HCT116 (cell line): ENCODE measurements around the gene BRMS1L. TPM values are rescaled to one million over a fixed set of nuclear protein-coding genes. Genes with fewer than 3 reads are reported as not detected.

Experiments
- ATAC-seq: fragments of 200-7000 bp; cut with Tn5 transposase; 2 replicates; pipeline ENCODE4 v1.9.1; 2020; ENCODE audit warnings: mild to moderate bottlenecking, moderate library complexity
- BruUV-seq: library from RNA; stranded (reverse); fragments of 400-500 nt; replicated peaks from 2 replicates; lab custom pipeline; 2021; lab: Mats Ljungman, UMichigan
- CTCF ChIA-PET: fragments of 300-600 bp; sonication (Branson Sonifier 250); formaldehyde crosslinking; loops from one replicate; lab custom pipeline; 2021; ENCODE audit warnings: antibody characterized with exemption; lab: Charles Lee
- POLR2A ChIA-PET: fragments of 300-600, 350-600 bp; sonication (Branson Sonifier 250); formaldehyde crosslinking; loops from one replicate; lab custom pipeline; 2021; ENCODE audit warnings: antibody characterized with exemption; lab: Charles Lee
- RAD21 ChIA-PET, 2 experiments: fragments of 300-600 bp; sonication (Branson Sonifier 250); formaldehyde crosslinking; loops; one replicate each; lab custom pipeline; 2023; ENCODE audit warnings: low total read pairs in 2 of 2; ENCODE audit not compliant: uncharacterized antibody in 2 of 2, unreplicated experiment in 2 of 2, low non-redundant PET in 1 of 2; lab: Charles Lee
- DNase-seq: peaks from one replicate; pipeline ENCODE4 v3.0.0-alpha.2; 2010; ENCODE audit warnings: low read depth, low spot score
- H2AFZ ChIP-seq: fragments of 200-600 bp; shearing (Covaris generic), sonication (generic); 2 replicates; pipeline ENCODE4 v1.6.1; 2017; ENCODE audit warnings: low read depth, mixed run types, mixed read lengths, antibody characterized with exemption, low read length; ENCODE audit not compliant: poor library complexity, severe bottlenecking
- H3K27ac ChIP-seq: 2 replicates; pipeline ENCODE4 v1.5.1; 2012; ENCODE audit warnings: low read depth, low read length
- H3K27me3 ChIP-seq: fragments of 200-600 bp; sonication (generic); 2 replicates; pipeline ENCODE4 v1.6.1; 2016; ENCODE audit warnings: mixed run types, low read length, mixed read lengths; ENCODE audit not compliant: insufficient read depth
- H3K36me3 ChIP-seq, 2 experiments: fragments of 200-500 bp in 1 of 2; fragments of 200-600 bp in 1 of 2; sonication (Bioruptor generic) in 1 of 2; sonication (generic) in 1 of 2; 2 replicates each; pipeline versions ENCODE4 v1.5.1 to v1.6.1; 2014 to 2016; ENCODE audit warnings: low read length in 2 of 2, inconsistent platforms in 1 of 2, mixed read lengths in 1 of 2, mixed run types in 1 of 2; ENCODE audit not compliant: insufficient read depth in 2 of 2, control insufficient read depth in 1 of 2
- H3K4me1 ChIP-seq, 2 experiments: fragments of 200-600 bp in 1 of 2; sonication (generic) in 1 of 2; 2 replicates each; pipeline versions ENCODE4 v1.5.1 to v1.6.1; 2012 to 2017; ENCODE audit warnings: low read length in 2 of 2, inconsistent platforms in 1 of 2, mild to moderate bottlenecking in 1 of 2, mixed read lengths in 1 of 2, mixed run types in 1 of 2, moderate library complexity in 1 of 2; ENCODE audit not compliant: insufficient read depth in 2 of 2, control insufficient read depth in 1 of 2
- H3K4me2 ChIP-seq: fragments of 200-600 bp; sonication (generic); 2 replicates; pipeline ENCODE4 v1.6.1; 2017; ENCODE audit warnings: mixed run types, low read length, mixed read lengths
- H3K4me3 ChIP-seq, 2 experiments: fragments of 200-600 bp in 1 of 2; sonication (generic) in 1 of 2; replicated peaks in 1 of 2; 2 replicates each; pipeline ENCODE4 v1.5.1; 2011 to 2016; ENCODE audit warnings: low read length in 2 of 2, control low read depth in 1 of 2, low read depth in 1 of 2, mild to moderate bottlenecking in 1 of 2, mixed read lengths in 1 of 2, mixed run types in 1 of 2
- H3K79me2 ChIP-seq: fragments of 200-600 bp; sonication (generic); 2 replicates; pipeline ENCODE4 v1.6.1; 2017; ENCODE audit warnings: mild to moderate bottlenecking, mixed run types, low read length, moderate library complexity, mixed read lengths; ENCODE audit not compliant: insufficient read depth
- H3K9ac ChIP-seq: fragments of 200-600 bp; sonication (generic); 2 replicates; pipeline ENCODE4 v1.6.1; 2016; ENCODE audit warnings: low read length, mixed read lengths
- H3K9me2 ChIP-seq: fragments of 200-600 bp; sonication (generic), shearing (Covaris generic); 2 replicates; pipeline ENCODE4 v1.6.1; 2017; ENCODE audit warnings: mixed run types, mild to moderate bottlenecking, moderate library complexity; ENCODE audit not compliant: insufficient read depth
- H3K9me3 ChIP-seq, 2 experiments: fragments of 200-500 bp in 1 of 2; fragments of 200-600 bp in 1 of 2; sonication (Bioruptor generic) in 1 of 2; sonication (generic) in 1 of 2; 2 replicates each; pipeline ENCODE4 v1.6.1; 2014 to 2017; ENCODE audit warnings: low read length in 2 of 2, mixed read lengths in 2 of 2, inconsistent platforms in 1 of 2, low read depth in 1 of 2, mild to moderate bottlenecking in 1 of 2, mixed run types in 1 of 2, moderate library complexity in 1 of 2; ENCODE audit not compliant: control insufficient read depth in 1 of 2, insufficient read depth in 1 of 2
- H4K20me1 ChIP-seq: fragments of 200-600 bp; sonication (generic), shearing (Covaris generic); 2 replicates; pipeline ENCODE4 v1.6.1; 2017; ENCODE audit warnings: mixed run types, mild to moderate bottlenecking, moderate library complexity; ENCODE audit not compliant: insufficient read depth
- FOSL1 ChIP-seq: IDR thresholded peaks from 2 replicates; pipeline ENCODE4 v1.6.1; 2012; ENCODE audit warnings: low read depth
- JUND ChIP-seq: IDR thresholded peaks from 2 replicates; pipeline ENCODE4 v1.6.1; 2012
- POLR2AphosphoS5 ChIP-seq: IDR thresholded peaks from 2 replicates; pipeline ENCODE4 v1.6.1; 2011; ENCODE audit warnings: mild to moderate bottlenecking, low read depth, low read length, moderate library complexity
- RAD21 ChIP-seq: IDR thresholded peaks from 2 replicates; pipeline ENCODE4 v1.6.1; 2012; ENCODE audit warnings: low read depth, mild to moderate bottlenecking
- SIN3A ChIP-seq: IDR thresholded peaks from 2 replicates; pipeline ENCODE4 v1.6.1; 2012; ENCODE audit warnings: low read depth
- SP1 ChIP-seq: IDR thresholded peaks from 2 replicates; pipeline ENCODE4 v1.6.1; 2012; ENCODE audit warnings: low read depth
- SRF ChIP-seq: IDR thresholded peaks from 2 replicates; pipeline ENCODE4 v1.6.1; 2012; ENCODE audit warnings: low read depth
- TCF7L2 ChIP-seq: IDR thresholded peaks from 2 replicates; pipeline ENCODE4 v1.7.0; 2011; ENCODE audit warnings: borderline replicate concordance, inconsistent platforms; ENCODE audit not compliant: insufficient read depth, insufficient read length; ENCODE audit errors: extremely low read depth
- ZFX ChIP-seq: fragments of 450-650 bp; IDR thresholded peaks from 2 replicates; pipeline ENCODE4 v1.6.1; 2017
- ZNF274 ChIP-seq: fragments of 200-500 bp; sonication (Bioruptor generic); IDR thresholded peaks from 2 replicates; pipeline ENCODE4 v1.6.1; 2014; ENCODE audit warnings: mild to moderate bottlenecking, low read depth, low read length, inconsistent platforms
- intact Hi-C: fragments of 100-400 bp; cut with micrococcal nuclease; formaldehyde crosslinking; loops from 2 replicates; pipeline ENCODE4 v1.10.0; 2022
- total RNA-seq: library from RNA; stranded (reverse); gene quantifications from one replicate; pipeline ENCODE4 v1.2.1, GENCODE V29; 2021; ENCODE audit not compliant: unreplicated experiment
- TF ChIP-seq, protein P1 (sequence below): IDR thresholded peaks from 2 replicates; pipeline ENCODE4 v1.6.1; 2012
- TF ChIP-seq, protein P2 (sequence below): IDR thresholded peaks from 2 replicates; pipeline ENCODE4 v1.6.1; 2012; ENCODE audit warnings: low read depth
- TF ChIP-seq, protein P3 (sequence below): IDR thresholded peaks from 2 replicates; pipeline ENCODE4 v1.6.1; 2012
- TF ChIP-seq, protein P4 (sequence below), 3 experiments: fragments of 200-600 bp in 1 of 3; sonication (generic) in 1 of 3; IDR thresholded peaks in 2 of 3; conservative IDR thresholded peaks in 1 of 3; 2 replicates each; pipeline ENCODE4 v1.5.1; 2012 to 2017; ENCODE audit warnings: low read depth in 2 of 3, low read length in 2 of 3, antibody characterized with exemption in 1 of 3, borderline replicate concordance in 1 of 3, control low read depth in 1 of 3, mild to moderate bottlenecking in 1 of 3, mixed read lengths in 1 of 3, mixed run types in 1 of 3, moderate library complexity in 1 of 3; ENCODE audit not compliant: insufficient read depth in 1 of 3

Gene BRMS1L
- total RNA-seq, 1 experiment from 2014 or later, result 6.2 TPM

DNA sequence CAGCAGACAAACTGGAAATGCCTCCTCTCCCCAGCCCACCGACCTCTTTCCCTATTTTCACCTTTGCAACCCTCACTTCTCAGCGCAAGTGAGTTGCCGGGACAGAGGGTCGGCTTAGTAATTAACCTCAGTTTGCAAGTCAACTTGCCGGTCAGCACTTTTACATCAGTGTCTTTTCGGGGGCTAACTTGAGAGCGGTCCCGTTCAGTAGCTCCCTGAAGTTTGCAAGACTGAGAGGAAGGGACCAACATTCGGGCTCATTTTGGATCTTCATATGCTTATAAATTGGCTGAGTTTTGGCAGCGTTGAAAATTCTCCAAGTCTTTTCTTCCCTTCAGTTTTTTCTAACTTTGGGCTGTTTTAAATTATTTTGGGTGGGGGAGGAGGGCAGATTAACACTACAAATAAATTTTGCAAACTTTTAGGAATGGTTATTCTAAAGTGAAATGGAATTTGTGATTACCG is 846 bp downstream of the BRMS1L start:
- Histone ChIP-seq H3K4me2 (peak overlapping the region; percentile 93), H3K27me3 (no peaks in the 10 kb centered on the region), H3K9ac (peak overlapping the region; percentile 81), H3K9me2 (no peaks in the 10 kb centered on the region)
- RAD21 ChIA-PET, result no interaction called here
- TF ChIP-seq, protein P1, sequence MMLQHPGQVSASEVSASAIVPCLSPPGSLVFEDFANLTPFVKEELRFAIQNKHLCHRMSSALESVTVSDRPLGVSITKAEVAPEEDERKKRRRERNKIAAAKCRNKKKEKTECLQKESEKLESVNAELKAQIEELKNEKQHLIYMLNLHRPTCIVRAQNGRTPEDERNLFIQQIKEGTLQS, result no peak
- no peak for TF ChIP-seq POLR2AphosphoS5
- TF ChIP-seq ZNF274, result no peak
- no peak for TF ChIP-seq SRF
- TF ChIP-seq TCF7L2, result no peak
- TF ChIP-seq SP1, result no peak
- no peak for TF ChIP-seq ZFX
- TF ChIP-seq RAD21, result no peak
- TF ChIP-seq, protein P2, sequence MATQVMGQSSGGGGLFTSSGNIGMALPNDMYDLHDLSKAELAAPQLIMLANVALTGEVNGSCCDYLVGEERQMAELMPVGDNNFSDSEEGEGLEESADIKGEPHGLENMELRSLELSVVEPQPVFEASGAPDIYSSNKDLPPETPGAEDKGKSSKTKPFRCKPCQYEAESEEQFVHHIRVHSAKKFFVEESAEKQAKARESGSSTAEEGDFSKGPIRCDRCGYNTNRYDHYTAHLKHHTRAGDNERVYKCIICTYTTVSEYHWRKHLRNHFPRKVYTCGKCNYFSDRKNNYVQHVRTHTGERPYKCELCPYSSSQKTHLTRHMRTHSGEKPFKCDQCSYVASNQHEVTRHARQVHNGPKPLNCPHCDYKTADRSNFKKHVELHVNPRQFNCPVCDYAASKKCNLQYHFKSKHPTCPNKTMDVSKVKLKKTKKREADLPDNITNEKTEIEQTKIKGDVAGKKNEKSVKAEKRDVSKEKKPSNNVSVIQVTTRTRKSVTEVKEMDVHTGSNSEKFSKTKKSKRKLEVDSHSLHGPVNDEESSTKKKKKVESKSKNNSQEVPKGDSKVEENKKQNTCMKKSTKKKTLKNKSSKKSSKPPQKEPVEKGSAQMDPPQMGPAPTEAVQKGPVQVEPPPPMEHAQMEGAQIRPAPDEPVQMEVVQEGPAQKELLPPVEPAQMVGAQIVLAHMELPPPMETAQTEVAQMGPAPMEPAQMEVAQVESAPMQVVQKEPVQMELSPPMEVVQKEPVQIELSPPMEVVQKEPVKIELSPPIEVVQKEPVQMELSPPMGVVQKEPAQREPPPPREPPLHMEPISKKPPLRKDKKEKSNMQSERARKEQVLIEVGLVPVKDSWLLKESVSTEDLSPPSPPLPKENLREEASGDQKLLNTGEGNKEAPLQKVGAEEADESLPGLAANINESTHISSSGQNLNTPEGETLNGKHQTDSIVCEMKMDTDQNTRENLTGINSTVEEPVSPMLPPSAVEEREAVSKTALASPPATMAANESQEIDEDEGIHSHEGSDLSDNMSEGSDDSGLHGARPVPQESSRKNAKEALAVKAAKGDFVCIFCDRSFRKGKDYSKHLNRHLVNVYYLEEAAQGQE, result no peak
- TF ChIP-seq, protein P3, sequence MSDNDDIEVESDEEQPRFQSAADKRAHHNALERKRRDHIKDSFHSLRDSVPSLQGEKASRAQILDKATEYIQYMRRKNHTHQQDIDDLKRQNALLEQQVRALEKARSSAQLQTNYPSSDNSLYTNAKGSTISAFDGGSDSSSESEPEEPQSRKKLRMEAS, result no peak; the same call in 1 of the 2 replicates
- TF ChIP-seq, protein P4, sequence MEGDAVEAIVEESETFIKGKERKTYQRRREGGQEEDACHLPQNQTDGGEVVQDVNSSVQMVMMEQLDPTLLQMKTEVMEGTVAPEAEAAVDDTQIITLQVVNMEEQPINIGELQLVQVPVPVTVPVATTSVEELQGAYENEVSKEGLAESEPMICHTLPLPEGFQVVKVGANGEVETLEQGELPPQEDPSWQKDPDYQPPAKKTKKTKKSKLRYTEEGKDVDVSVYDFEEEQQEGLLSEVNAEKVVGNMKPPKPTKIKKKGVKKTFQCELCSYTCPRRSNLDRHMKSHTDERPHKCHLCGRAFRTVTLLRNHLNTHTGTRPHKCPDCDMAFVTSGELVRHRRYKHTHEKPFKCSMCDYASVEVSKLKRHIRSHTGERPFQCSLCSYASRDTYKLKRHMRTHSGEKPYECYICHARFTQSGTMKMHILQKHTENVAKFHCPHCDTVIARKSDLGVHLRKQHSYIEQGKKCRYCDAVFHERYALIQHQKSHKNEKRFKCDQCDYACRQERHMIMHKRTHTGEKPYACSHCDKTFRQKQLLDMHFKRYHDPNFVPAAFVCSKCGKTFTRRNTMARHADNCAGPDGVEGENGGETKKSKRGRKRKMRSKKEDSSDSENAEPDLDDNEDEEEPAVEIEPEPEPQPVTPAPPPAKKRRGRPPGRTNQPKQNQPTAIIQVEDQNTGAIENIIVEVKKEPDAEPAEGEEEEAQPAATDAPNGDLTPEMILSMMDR (IDR thresholded peaks at IDR 0.05 in 2 of 3, conservative IDR thresholded peaks at IDR 0.05 in 1 of 3; ENCODE audit: borderline replicate concordance in 1 of 3, insufficient read depth in 1 of 3, low read depth in 2 of 3, low read length in 2 of 3), result no peak
- TF ChIP-seq FOSL1, result no peak
- no peak for TF ChIP-seq JUND
- no peak for TF ChIP-seq SIN3A
- TF ChIP-seq, all 23 proteins: peak for 0
- ChIA-PET CTCF (interaction anchor here (1.2 to 2.2 kb wide), 4 partner anchors 9 to 18 kb away, joined by 5 to 15 read pairs (median 8); partner anchors contain the start of gene RALGAPA1), POLR2A (interaction anchor here (1.2 to 1.7 kb wide), 5 partner anchors 9 to 388 kb away, joined by 3 to 14 read pairs (median 10); partner anchors contain the start of gene RALGAPA1)
- Histone ChIP-seq H3K27ac (peak overlapping the region; percentile 91), H3K36me3 (no peaks in the 10 kb centered on the region), H4K20me1 (no peaks in the 10 kb centered on the region), H2AFZ (peak overlapping the region; percentile 84), H3K4me1 (peaks cover 4 to 15% of the 10 kb centered on the region in 2 experiments), H3K4me3 (peak overlapping the region; percentile 74 to 82), H3K79me2 (no peaks in the 10 kb centered on the region), H3K9me3 (no peaks in the 10 kb centered on the region)
- DNase-seq (no peak), ATAC-seq (no peak)
- intact Hi-C loops, result no loop called here
- no TSS peak for BruUV-seq
